Hematopoietic multipotent progenitor cell treated with erythropoietin and hydrocortisone succinate and interleukin-3 and kit ligand, for 15 days (in vitro differentiated cells): ENCODE measurements around the gene FLNB.

Experiments used
- DNase-seq: peaks from one replicate; pipeline ENCODE4 v3.0.0-alpha.2; 2015; ENCODE audit warnings: low spot score

Gene FLNB

DNA sequence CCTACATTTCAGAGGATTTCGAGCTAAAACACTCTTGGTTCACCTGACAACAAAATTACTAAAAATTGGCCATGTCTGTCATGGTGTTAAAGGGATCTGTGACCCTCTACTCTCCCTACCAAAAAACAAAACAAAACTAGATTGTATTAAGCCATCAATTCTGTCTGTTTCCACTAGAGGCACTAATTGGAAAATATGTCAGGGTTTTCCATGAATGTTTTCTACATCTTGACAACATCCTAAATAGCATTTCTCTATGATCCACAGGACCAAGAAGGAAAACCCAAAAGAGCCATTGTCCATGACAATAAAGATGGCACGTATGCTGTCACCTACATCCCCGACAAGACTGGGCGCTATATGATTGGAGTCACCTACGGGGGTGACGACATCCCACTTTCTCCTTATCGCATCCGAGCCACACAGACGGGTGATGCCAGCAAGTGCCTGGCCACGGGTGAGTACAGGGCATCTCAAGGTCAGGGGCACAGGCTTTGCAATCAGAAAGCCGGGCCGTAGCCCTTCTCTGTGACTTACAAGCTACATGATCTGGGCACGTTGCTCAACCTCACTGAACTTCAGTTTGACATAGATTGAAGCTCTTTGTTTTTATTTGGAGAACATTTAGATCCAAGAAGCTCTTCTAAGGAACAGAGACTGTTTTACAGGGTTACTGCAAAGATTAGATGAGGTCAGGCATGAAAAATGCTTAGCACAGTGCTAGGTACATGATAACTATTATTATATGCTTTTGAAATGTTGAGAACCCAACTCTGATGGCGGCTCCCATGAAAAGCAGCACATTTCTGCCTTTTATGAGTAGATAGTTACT lies 127.7 kb downstream of the FLNB start:
- DNase-seq: no peak

- no peak for DNase-seq
These were observed 129.1 kb downstream of the FLNB start for GRCh38 chr3:58137306-58137705.

- no peak for DNase-seq
These were observed 133.6 kb downstream of the FLNB start for GRCh38 chr3:58141766-58142345.

GRCh38 chr3:58143417-58144055 lies 135.3 kb downstream of the FLNB start:
- DNase-seq: no peak

GRCh38 chr3:58144478-58145325 lies 136.5 kb downstream of the FLNB start:
- no peak for DNase-seq

DNA sequence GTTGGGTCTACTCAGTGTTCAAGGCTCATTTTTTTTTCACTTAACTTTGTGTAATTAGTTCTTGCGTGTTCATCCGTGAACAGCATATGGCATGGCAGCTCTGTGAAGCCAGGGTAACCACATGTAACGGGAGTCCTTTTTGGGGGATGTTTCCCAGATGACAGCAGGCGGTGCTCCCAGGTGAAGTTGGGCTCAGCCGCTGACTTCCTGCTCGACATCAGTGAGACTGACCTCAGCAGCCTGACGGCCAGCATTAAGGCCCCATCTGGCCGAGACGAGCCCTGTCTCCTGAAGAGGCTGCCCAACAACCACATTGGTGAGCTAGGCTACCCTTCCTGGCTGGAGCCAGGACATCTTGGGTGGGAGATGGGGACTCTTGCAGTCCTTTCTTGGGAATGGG lies 139.8 kb downstream of the FLNB start:
- no peak for DNase-seq

- DNase-seq: no peak
These were observed 142.0 kb downstream of the FLNB start for GRCh38 chr3:58150130-58150809.

GRCh38 chr3:58150810-58151199 lies 142.6 kb downstream of the FLNB start:
- DNase-seq: no peak

GRCh38 chr3:58151637-58152036 lies 143.4 kb downstream of the FLNB start:
- DNase-seq: no peak

GRCh38 chr3:58152225-58153015 lies 144.2 kb downstream of the FLNB start:
- no peak for DNase-seq

DNA sequence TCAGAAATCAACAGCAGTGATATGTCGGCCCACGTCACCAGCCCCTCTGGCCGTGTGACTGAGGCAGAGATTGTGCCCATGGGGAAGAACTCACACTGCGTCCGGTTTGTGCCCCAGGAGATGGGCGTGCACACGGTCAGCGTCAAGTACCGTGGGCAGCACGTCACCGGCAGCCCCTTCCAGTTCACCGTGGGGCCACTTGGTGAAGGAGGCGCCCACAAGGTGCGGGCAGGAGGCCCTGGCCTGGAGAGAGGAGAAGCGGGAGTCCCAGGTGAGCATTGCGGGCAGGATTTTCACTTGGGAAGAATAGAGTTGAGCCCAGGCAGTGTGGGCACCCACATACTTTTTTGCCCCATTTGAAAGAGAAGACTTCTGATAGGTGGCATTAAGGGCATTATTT lies 145.1 kb downstream of the FLNB start:
- DNase-seq: no peak

DNA sequence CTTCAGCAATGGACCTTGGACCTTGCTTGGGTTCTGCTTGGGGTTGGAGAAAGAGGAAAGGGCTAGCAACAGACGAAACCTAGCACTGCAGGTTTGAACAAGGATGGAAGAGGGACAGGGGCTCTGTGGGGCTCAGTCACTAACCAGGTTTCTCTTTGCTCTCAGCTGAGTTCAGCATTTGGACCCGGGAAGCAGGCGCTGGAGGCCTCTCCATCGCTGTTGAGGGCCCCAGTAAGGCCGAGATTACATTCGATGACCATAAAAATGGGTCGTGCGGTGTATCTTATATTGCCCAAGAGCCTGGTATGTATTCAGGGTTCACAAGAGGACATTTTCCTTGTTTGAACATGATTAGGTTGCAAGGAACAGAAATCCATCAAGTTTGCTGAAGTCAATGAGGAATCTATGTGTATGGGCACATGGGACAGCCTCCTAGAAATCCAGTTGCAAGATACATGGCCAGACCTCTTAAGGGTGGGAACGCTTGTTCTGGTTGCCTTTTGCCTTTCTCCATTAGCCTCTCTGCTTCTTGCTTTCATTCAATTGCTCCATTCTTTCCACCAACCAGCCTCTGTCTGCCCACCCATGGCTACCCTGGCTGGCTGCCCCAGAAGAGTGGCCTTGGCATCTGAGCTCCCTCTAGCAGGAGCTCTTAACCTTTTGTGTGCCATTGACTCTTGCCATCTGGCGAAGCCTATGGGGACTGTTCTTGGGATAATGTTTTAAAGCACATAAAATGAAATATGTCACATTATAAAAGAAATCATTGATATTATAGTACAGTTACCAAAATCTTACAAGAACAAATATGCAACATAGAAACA lies 146.6 kb downstream of the FLNB start:
- DNase-seq: no peak

DNA sequence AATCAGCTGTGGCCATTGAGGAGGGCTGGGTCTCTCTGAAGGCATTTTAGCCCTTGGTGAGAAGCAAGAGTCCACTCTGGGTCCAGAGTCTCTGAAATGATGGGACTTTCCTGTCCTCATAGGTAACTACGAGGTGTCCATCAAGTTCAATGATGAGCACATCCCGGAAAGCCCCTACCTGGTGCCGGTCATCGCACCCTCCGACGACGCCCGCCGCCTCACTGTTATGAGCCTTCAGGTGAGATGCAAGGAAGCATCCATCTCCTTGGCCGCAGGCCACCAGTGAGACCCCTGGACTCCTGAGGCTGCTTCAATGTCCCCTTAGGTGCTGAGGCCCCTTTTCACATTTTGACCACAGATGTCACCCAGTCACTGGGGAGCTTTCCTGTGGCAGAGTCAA lies 147.6 kb downstream of the FLNB start:
- DNase-seq: no peak

GRCh38 chr3:58157700-58158099 lies 149.5 kb downstream of the FLNB start:
- DNase-seq: no peak

DNA sequence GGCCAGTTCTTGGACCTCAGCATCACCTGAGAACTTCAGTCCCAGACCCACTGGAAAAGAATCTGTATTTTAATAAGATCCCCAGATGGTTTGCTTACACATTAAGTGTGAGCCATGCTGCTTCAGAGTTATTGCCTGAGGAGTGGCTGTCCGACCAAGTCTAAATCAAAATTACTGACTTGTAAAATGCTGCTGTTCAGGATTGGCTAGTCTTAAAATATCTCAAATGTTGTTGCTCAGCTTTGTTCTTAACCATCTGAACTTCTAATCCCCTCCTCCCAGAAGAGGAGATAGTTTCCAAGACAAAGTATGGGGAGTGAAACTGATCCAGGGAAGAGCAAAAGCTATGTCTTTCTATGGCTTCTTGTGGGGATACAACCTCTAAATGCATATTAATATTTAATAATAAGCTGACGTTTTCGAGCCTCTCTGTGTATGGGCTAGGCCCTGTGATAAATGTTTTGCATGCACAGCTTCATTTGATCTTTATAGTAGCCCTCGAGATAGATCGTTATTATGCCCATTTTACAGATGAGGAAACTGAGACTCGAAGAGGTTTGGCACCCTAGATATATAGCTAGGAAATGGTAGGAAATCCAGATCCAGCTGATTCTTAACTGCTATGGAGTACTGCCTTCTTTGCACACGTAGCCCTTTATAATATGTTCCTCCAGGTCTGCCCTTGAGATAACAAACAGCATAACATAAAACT lies 150.4 kb downstream of the FLNB start:
- DNase-seq: no peak

DNA sequence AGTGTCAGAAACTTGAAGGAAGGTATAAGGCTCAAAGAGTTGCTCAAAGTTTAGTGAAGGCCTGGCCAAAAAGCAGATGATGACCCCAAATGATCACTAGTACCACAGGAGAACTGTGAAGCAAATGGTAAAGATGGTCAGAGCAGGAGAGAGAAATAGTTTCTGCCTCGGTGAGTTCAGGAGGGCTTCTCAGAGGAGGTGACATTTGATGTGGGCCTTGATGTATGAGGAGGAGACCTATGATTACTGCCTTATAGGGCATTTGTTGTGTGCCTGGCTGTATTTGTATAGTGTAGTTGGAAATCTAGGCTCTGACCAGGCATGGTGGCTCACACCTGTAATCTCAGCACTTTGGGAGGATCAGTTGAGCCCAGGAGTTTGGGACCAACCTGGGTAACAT lies 152.2 kb downstream of the FLNB start:
- DNase-seq: no peak

DNA sequence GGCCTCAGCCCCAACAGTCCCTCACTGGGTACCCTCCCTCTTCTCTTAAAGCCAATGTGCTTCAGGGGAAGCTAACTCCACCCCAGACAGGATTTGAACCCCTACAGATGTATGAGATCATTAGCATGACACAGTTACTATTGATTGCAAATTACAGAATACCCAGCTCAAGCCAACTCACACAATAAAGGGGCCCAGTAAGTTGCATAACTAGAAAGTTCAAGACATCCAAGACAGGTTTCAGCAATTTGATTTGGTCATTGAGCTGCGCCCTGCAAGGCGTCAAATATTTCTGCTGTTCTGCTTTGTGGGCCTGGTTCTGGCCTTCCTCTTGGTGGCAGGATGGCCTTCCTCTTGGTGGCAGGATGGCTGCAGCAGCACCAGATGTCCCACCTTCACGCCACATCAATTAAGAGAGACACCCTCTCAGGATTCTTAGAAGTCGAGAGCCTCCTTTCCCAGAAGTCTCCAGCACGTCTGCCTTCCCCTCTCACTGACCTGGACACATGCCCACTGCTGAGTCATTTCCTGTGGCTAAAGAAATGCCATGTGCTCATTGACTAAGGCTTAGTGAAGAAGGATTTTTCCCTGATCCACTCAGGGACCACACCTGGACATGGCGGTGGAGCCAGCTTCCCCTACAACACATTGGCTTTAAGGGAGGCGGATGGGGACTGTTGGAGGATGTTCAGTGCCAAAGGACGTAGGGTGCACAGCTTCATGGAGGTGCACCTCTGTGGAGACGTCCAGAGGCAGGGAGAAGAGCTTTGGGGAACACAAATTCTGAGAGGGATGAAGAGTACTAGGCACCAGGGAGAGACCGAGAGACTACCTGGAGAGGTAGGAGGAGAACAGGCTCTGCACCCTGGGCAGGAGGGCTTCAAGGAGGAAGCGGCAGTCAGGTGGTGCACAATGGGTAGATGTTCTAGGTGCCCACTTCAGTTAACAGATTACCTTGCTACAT lies 153.5 kb downstream of the FLNB start:
- DNase-seq: no peak

DNA sequence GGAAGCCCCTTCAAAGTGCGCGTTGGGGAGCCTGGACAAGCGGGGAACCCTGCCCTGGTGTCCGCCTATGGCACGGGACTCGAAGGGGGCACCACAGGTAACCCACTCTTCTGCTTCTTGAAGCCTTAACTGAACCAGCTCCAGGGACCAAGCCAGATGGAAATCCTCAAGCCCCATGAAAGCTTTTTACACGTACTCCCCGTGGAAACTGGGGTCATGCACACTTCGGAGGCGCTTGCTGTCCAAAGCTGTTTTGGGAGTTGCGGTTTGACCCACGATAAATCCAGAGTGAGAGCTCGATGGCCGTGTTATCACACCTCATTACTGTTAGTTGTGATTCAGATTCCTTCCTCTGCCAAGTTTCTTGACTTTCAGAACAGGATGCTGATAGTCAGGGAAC lies 155.0 kb downstream of the FLNB start:
- DNase-seq: no peak
